Aorta (tissue), 5 donors: ENCODE results near the gene SLC49A4. TPM values are rescaled to one million over a fixed set of nuclear protein-coding genes. Genes with fewer than 3 reads are reported as not detected.

Experiments
- ATAC-seq: fragments of 200-7000 bp; cut with Tn5 transposase; one replicate; pipeline ENCODE4 v1.9.1; 2022; ENCODE audit warnings: moderate library complexity; ENCODE audit not compliant: low FRiP score
- DNase-seq, 2 donors: peaks; one replicate each; pipeline ENCODE4 v3.0.0-alpha.2; 2020
- H3K27ac ChIP-seq, 2 donors: one replicate each; pipeline ENCODE4 v1.5.1; 2013; ENCODE audit warnings: low read length in 2 of 2, mild to moderate bottlenecking in 2 of 2, moderate library complexity in 2 of 2, control low read depth in 1 of 2, inconsistent platforms in 1 of 2, low read depth in 1 of 2
- H3K27me3 ChIP-seq, 2 donors: one replicate each; pipeline ENCODE4 v1.6.1; 2013; ENCODE audit warnings: control low read depth in 1 of 2, low read length in 1 of 2, mild to moderate bottlenecking in 1 of 2, moderate library complexity in 1 of 2; ENCODE audit not compliant: insufficient read depth in 2 of 2, control insufficient read depth in 1 of 2
- H3K36me3 ChIP-seq, 2 donors: one replicate each; pipeline ENCODE4 v1.6.1; 2013; ENCODE audit warnings: control low read depth in 1 of 2, low read length in 1 of 2, mild to moderate bottlenecking in 1 of 2; ENCODE audit not compliant: insufficient read depth in 2 of 2, control insufficient read depth in 1 of 2
- H3K4me1 ChIP-seq, 2 donors: one replicate each; pipeline ENCODE4 v1.6.1; 2013; ENCODE audit warnings: low read length in 2 of 2, control low read depth in 1 of 2, mild to moderate bottlenecking in 1 of 2, moderate library complexity in 1 of 2; ENCODE audit not compliant: insufficient read depth in 2 of 2, control insufficient read depth in 1 of 2
- H3K4me3 ChIP-seq, 2 donors: one replicate each; pipeline ENCODE4 v1.5.1; 2013; ENCODE audit warnings: low read length in 2 of 2, control low read depth in 1 of 2, mild to moderate bottlenecking in 1 of 2
- H3K9me3 ChIP-seq: one replicate; pipeline ENCODE4 v1.6.1; 2013; ENCODE audit warnings: mild to moderate bottlenecking, low read length; ENCODE audit not compliant: control insufficient read depth
- WGBS, 2 donors: extraction: QIAGEN DNeasy Blood & Tissue Kit; methylation state at CpG; one replicate each; pipeline ENCODE4 v1.1.7; 2013; 5-methylcytosine and 5-hydroxymethylcytosine counted together
- intact Hi-C, 2 donors: fragments of 100-400 bp; cut with DNase I; formaldehyde crosslinking; loops; one replicate each; pipeline versions ENCODE4 v1.14.2 to v1.15.0; 2022
- polyA plus RNA-seq, 2 donors: library from polyadenylated mRNA; stranded (reverse); fragments of 200-250 nt; gene quantifications; one replicate each; pipeline ENCODE4 v1.2.3, GENCODE V29; 2013
- total RNA-seq, 2 donors: library from RNA; stranded (reverse); fragmentation: NEBNext Ultra II Directional; extraction: Animal tissue kit (Norgen Biotek cat#: 25700); gene quantifications; one replicate each; pipeline ENCODE4 v1.2.1, GENCODE V29; 2021
- donor health status: healthy with polysubstance abuse.
- donor health status: Bipolar disorder and iron deficiency.
- donor health status: DM: no; HTN: no; CAD: no.
- donor health status: DM: no; HTN: no; CAD: no.
- donor health status: DM: yes; HTN: yes; CAD: no.

The SLC49A4 gene
- total and polyA plus RNA-seq, 4 donors: 3.1 to 13.4 (median 8.6) TPM

- 88 to 89% methylated on average over 1 of the region's 1 CpG for WGBS, 2 donors
- Histone ChIP-seq H3K36me3 (no peaks in the 10 kb centered on the region), H3K27me3 (no peaks in the 10 kb centered on the region), H3K4me3 (no peak overlapping the region), H3K4me1 (no peaks in the 10 kb centered on the region), H3K9me3 (no peaks in the 10 kb centered on the region), H3K27ac (no peak overlapping the region)
- intact Hi-C loops: no loop called here
- DNase-seq (no peak), ATAC-seq (no peak)
Observed at GRCh38 chr3:122782804-122783203, 12.1 kb upstream of the SLC49A4 start.

- intact Hi-C loops: no loop called here
- WGBS, 2 donors: 97 to 100% methylated on average over 1 of the region's 1 CpG
- no peak overlapping the region for H3K4me3 ChIP-seq
- no peaks in the 10 kb centered on the region for H3K27me3 ChIP-seq
- no peaks in the 10 kb centered on the region for H3K36me3 ChIP-seq
- H3K9me3 ChIP-seq: no peaks in the 10 kb centered on the region
- H3K27ac ChIP-seq: no peak overlapping the region
- DNase-seq (no peak), ATAC-seq (no peak)
- no peaks in the 10 kb centered on the region for H3K4me1 ChIP-seq
Observed at GRCh38 chr3:122784436-122784835, 10.4 kb upstream of the SLC49A4 start.

- intact Hi-C loops: no loop called here
- H3K9me3 ChIP-seq: no peaks in the 10 kb centered on the region
- H3K36me3 ChIP-seq: no peaks in the 10 kb centered on the region
- no peak overlapping the region for H3K27ac ChIP-seq
- H3K4me3 ChIP-seq: no peak overlapping the region
- DNase-seq (no peak), ATAC-seq (no peak)
- no peaks in the 10 kb centered on the region for H3K4me1 ChIP-seq
- no peaks in the 10 kb centered on the region for H3K27me3 ChIP-seq
- 84 to 85% methylated on average over 1 of the region's 1 CpG for WGBS, 2 donors
Observed at GRCh38 chr3:122785231-122785630, 9.6 kb upstream of the SLC49A4 start.

GRCh38 chr3:122786066-122786465 is 8.8 kb upstream of the SLC49A4 start:
- no peak for ATAC-seq
- intact Hi-C loops: no loop called here
- 81 to 91% methylated on average over 1 of the region's 1 CpG for WGBS, 2 donors
- no peak overlapping the region for H3K4me3 ChIP-seq
- H3K27ac ChIP-seq: no peak overlapping the region
- DNase-seq: no peak
- H3K27me3 ChIP-seq: no peaks in the 10 kb centered on the region
- H3K36me3 ChIP-seq: no peaks in the 10 kb centered on the region
- no peaks in the 10 kb centered on the region for H3K4me1 ChIP-seq
- H3K9me3 ChIP-seq: no peaks in the 10 kb centered on the region

GRCh38 chr3:122787872-122788271 is 7.0 kb upstream of the SLC49A4 start:
- ATAC-seq (no peak), DNase-seq (no peak)
- Histone ChIP-seq H3K9me3 (no peaks in the 10 kb centered on the region), H3K36me3 (no peaks in the 10 kb centered on the region), H3K27ac (no peak overlapping the region), H3K4me3 (no peak overlapping the region), H3K4me1 (no peaks in the 10 kb centered on the region), H3K27me3 (no peaks in the 10 kb centered on the region)
- intact Hi-C loops: no loop called here
- 92 to 95% methylated on average over 2 of the region's 2 CpGs for WGBS, 2 donors

- H3K4me1 ChIP-seq: no peaks in the 10 kb centered on the region
- no peaks in the 10 kb centered on the region for H3K9me3 ChIP-seq
- 91 to 93% methylated on average over 11 of the region's 11 CpGs for WGBS, 2 donors
- no peak for DNase-seq
- H3K36me3 ChIP-seq: no peaks in the 10 kb centered on the region
- no peak overlapping the region for H3K4me3 ChIP-seq
- intact Hi-C loops: no loop called here
- no peak for ATAC-seq
- no peak overlapping the region for H3K27ac ChIP-seq
- no peaks in the 10 kb centered on the region for H3K27me3 ChIP-seq
Observed at GRCh38 chr3:122789585-122790273, 5.1 kb upstream of the SLC49A4 start.

- peak; percentile 96 to 97 for DNase-seq
- no peaks in the 10 kb centered on the region for H3K36me3 ChIP-seq
- peaks cover 0 to 1% of the 10 kb centered on the region in 2 donors for H3K27me3 ChIP-seq
- 0% methylated on average over 46 of the region's 46 CpGs for WGBS, 2 donors
- peak; percentile 92 for ATAC-seq
- no peaks in the 10 kb centered on the region for H3K4me1 ChIP-seq
- peak within 1 kb of the TSS; percentile 81 to 94 for H3K27ac ChIP-seq
- peak within 1 kb of the TSS; percentile 85 for H3K4me3 ChIP-seq
- H3K9me3 ChIP-seq: no peaks in the 10 kb centered on the region
- intact Hi-C loops: no loop called here
Observed at GRCh38 chr3:122793568-122794416, 1.1 kb upstream of the SLC49A4 start, which contains the start of gene HSPBAP1. Gene HSPBAP1, minus strand, starts transcription at chr3:122793831. Its CDS starts 151 bp downstream, at chr3:122793680.

- intact Hi-C loops: no loop called here
- peak overlapping the region; percentile 81 to 94 for H3K27ac ChIP-seq
- DNase-seq (no peak), ATAC-seq (no peak)
- peaks cover 0 to 1% of the 10 kb centered on the region in 2 donors for H3K27me3 ChIP-seq
- H3K4me1 ChIP-seq: no peaks in the 10 kb centered on the region
- 0% methylated on average over 6 of the region's 6 CpGs for WGBS, 2 donors
- H3K36me3 ChIP-seq: no peaks in the 10 kb centered on the region
- H3K4me3 ChIP-seq: peak overlapping the region; percentile 85
- no peaks in the 10 kb centered on the region for H3K9me3 ChIP-seq
Observed at GRCh38 chr3:122794483-122794778, 438 bp upstream of the SLC49A4 start.
